Eye (tissue), 1 donor: ENCODE data around the gene EFCAB13.
A peak's percentile ranks its signal among the peaks of the same experiment; 100 is the strongest.
"Not testable (repeated sequence)": the region's sequence is repeated elsewhere in the genome, so short reads cannot be mapped to it uniquely, and the experiment has no call there.

Experiments used
- DNase-seq: peaks from one replicate; pipeline ENCODE4 v3.0.0-alpha.2; 2015

Gene EFCAB13

GRCh38 chr17:47332287-47332686, 8.5 kb downstream of the EFCAB13 start:
- DNase-seq: no peak

- no peak for DNase-seq
Measured at GRCh38 chr17:47335101-47335936, 11.6 kb downstream of the EFCAB13 start.

GRCh38 chr17:47338026-47338425, 14.3 kb downstream of the EFCAB13 start:
- DNase-seq: no peak

- no peak for DNase-seq
Measured at GRCh38 chr17:47352848-47353247, 29.1 kb downstream of the EFCAB13 start.

- DNase-seq: no peak
Measured at GRCh38 chr17:47358652-47359051, 34.9 kb downstream of the EFCAB13 start.

- DNase-seq: no peak
Measured at GRCh38 chr17:47363171-47363570, 39.4 kb downstream of the EFCAB13 start.

GRCh38 chr17:47367257-47367656, 43.5 kb downstream of the EFCAB13 start:
- DNase-seq: no peak

- DNase-seq: no peak
Measured at GRCh38 chr17:47368262-47368661, 44.5 kb downstream of the EFCAB13 start.

- DNase-seq: not testable (repeated sequence)
Measured at GRCh38 chr17:47370899-47371298, 47.1 kb downstream of the EFCAB13 start.

- DNase-seq: no peak
Measured at GRCh38 chr17:47373002-47373401, 49.2 kb downstream of the EFCAB13 start.

GRCh38 chr17:47376247-47376646, 52.5 kb downstream of the EFCAB13 start:
- no peak for DNase-seq

- no peak for DNase-seq
Measured at GRCh38 chr17:47388825-47389224, 65.1 kb downstream of the EFCAB13 start.

- not testable (repeated sequence) for DNase-seq
Measured at GRCh38 chr17:47397532-47398128, 73.9 kb downstream of the EFCAB13 start.

- DNase-seq: no peak
Measured at GRCh38 chr17:47400333-47400732, 76.6 kb downstream of the EFCAB13 start.

- DNase-seq: no peak
Measured at GRCh38 chr17:47401100-47401499, 77.3 kb downstream of the EFCAB13 start.

GRCh38 chr17:47404006-47404405, 80.3 kb downstream of the EFCAB13 start:
- no peak for DNase-seq

GRCh38 chr17:47404875-47405274, 81.1 kb downstream of the EFCAB13 start:
- no peak for DNase-seq

GRCh38 chr17:47413872-47414271, 90.1 kb downstream of the EFCAB13 start:
- DNase-seq: no peak

GRCh38 chr17:47414612-47415011, 90.9 kb downstream of the EFCAB13 start:
- DNase-seq: no peak

- DNase-seq: peak; percentile 52
Measured at GRCh38 chr17:47423406-47424295, 99.9 kb downstream of the EFCAB13 start.

GRCh38 chr17:47425233-47425632, 101.5 kb downstream of the EFCAB13 start:
- not testable (repeated sequence) for DNase-seq

GRCh38 chr17:47425887-47426635, 102.3 kb downstream of the EFCAB13 start:
- not testable (repeated sequence) for DNase-seq

GRCh38 chr17:47427985-47428384, 104.2 kb downstream of the EFCAB13 start:
- no peak for DNase-seq
